IPS-11a (cell line): Measurements from ENCODE around the gene RNF38.
"Not testable (repeated sequence)": the region's sequence is repeated elsewhere in the genome, so short reads cannot be mapped to it uniquely, and the experiment has no call there.

ENCODE experiments used
- H3K4me3 ChIP-seq: one replicate; pipeline ENCODE4 v1.5.1; 2013; ENCODE audit warnings: low read depth, low read length, control low read depth

RNF38 gene

GRCh38 chr9:36399980-36400331 is at the start of gene RNF38:
RNF38 (minus strand) TSS chr9:36400269; CDS start chr9:36400108, 161 bp downstream.
- H3K4me3 ChIP-seq, result peak within 1 kb of the TSS; percentile 71

DNA sequence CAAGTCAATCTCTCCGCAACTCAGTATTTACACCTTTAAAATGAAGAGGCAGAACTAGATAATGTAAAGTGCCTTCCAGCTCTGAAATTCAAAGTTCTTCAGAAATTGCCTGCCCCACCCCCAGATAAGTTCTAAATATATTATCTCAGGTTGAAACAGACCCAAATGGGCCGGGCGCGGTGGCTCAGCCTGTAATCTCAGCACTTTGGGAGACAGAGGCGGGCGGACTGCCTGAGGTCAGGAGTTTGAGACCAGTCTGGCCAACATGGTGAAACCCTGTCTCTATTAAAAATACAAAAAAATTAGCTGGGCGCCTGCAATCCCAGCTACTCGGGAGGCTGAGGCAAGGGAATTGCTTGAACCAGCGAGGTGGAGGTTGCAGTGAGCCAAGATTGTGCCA is 48.5 kb upstream of the RNF38 start:
- not testable (repeated sequence) for H3K4me3 ChIP-seq

DNA sequence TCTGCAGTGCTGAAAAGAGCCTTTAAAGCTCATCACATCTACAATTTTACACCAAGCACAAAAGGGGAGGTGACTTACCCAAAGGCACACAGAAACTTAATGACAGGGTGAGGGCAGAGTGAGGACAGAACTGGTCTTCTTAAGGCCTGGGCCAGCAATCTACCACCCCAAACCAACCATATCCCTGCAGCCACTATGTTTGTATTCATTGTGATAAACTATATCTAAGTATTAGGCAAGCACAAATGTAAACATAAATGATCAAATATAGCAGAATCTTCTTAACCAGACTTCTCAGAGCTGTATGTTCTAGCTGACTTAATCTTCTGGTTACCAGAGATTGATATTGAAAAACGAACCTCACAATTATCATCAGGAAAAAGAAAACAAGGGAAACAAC is 47.9 kb upstream of the RNF38 start:
- H3K4me3 ChIP-seq, result no peak overlapping the region

GRCh38 chr9:36446678-36447077 is 46.6 kb upstream of the RNF38 start:
- not testable (repeated sequence) for H3K4me3 ChIP-seq

GRCh38 chr9:36445800-36446361 is 45.8 kb upstream of the RNF38 start:
- no peak overlapping the region for H3K4me3 ChIP-seq

GRCh38 chr9:36444203-36444602 is 44.1 kb upstream of the RNF38 start:
- H3K4me3 ChIP-seq, result no peak overlapping the region

DNA sequence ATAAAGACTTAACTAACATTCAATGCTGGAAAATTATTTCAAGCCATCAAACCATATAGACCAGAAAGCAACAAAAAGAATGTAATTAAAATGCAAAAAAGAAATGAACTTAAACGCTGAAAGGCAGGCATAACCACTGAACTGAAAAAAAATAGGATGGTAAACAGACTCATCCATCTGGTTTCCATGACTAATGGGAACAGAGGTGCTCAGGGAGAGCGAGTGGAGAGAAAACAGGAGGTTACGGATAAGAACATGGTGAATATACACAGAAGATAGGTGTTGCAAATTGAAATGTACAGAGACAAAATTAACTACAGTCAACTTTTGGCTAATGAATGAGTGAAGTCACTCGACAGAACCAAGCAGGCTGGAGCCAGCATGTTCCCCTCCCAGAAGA is 43.5 kb upstream of the RNF38 start:
- H3K4me3 ChIP-seq, result no peak overlapping the region

DNA sequence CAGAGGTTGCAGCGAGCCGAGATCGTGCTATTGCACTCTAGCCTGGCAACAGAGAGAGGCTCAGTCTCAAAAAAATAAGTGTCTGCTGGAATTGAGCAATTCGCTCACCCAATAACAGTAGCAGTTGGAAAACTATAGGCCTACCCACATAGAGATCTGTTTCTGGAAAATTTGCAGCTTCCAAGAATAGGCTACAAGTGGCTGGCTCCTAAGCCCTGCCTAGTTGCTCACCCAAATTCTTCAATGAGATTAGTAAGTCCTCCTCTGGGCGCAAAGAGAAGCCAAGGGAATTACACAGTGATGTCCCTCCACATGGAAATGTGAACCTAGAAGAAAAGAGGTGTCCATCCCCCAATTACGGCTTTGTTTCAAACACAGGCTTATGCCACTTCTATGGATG is 42.6 kb upstream of the RNF38 start:
- H3K4me3 ChIP-seq, result no peak overlapping the region

- H3K4me3 ChIP-seq, result no peak overlapping the region
Observed at GRCh38 chr9:36441966-36442365, 41.9 kb upstream of the RNF38 start.

DNA sequence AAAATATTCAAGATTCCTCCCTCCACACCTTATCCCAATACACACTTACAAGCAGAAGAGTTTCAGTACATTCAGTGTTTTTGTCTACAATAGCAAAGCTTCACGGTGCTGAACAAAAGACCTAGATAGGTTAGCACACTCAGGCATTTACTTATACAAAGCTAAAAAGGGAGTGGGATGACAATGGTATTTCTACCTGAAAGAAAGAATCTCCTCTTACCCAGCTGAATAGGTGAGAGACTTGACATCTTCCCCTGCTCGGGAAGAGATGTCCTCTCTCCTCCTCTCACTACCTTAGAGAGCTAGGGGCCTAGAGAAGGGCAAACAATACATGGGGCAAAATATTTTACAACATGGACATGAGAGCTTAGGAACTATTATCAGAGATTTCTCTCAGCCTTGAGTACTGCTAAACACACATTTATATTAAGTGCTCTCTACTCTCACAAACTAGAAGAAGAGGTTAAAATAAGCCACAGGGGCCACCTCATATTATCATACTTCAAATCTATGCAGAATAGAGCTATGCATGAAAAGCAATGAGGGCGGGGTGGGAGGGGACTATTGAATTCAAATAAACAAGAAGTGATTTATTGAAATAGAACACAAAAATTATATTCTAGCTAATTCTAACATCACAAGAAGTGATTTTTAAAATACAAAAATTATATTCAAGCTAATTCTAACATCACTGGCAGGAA is 38.6 kb upstream of the RNF38 start:
- H3K4me3 ChIP-seq, result no peak overlapping the region

DNA sequence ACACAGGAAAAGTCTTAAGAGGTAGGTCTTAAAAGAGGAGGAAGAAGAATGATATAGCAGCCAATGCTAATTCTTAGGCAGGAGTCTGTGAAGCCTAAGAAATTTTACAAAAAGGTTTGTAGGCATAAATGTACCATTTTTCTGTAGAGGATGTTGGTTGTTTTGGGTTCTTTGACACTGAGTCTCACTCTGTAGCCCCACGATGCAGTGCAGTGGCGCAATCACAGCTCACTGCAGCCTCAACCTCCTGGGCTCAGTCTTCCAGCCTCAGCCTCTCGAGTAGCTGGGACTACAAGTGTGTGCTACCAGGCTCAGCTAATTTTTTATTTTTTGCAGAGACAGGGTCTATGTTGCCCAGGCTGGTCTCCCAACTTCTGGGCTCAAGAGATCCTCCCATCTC is 37.7 kb upstream of the RNF38 start:
- H3K4me3 ChIP-seq, result no peak overlapping the region

GRCh38 chr9:36436909-36437308 is 36.8 kb upstream of the RNF38 start:
- H3K4me3 ChIP-seq, result no peak overlapping the region

- H3K4me3 ChIP-seq, result no peak overlapping the region
Observed at GRCh38 chr9:36433386-36433785, 33.3 kb upstream of the RNF38 start.

- no peak overlapping the region for H3K4me3 ChIP-seq
Observed at GRCh38 chr9:36431078-36431477, 31.0 kb upstream of the RNF38 start.

DNA sequence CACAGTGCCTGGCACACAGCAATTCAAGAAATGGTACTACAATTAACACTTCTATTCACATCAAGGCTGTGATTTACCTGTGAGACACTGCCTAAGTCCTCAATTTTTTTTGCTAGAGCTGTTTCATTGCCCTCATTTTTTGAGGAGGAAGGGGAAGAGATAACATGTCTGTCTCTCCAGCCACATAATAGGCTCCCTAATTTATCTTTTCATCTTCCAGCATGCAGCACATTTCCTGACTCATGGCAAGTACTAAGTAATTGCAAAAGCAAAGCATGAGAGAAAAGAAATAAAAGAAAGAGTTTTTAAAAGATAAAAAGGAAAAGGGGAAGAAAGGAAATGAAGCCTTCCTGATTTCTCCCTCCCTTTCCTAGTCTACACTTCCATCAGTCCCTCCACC is 26.9 kb upstream of the RNF38 start:
- no peak overlapping the region for H3K4me3 ChIP-seq

- no peak overlapping the region for H3K4me3 ChIP-seq
Observed at GRCh38 chr9:36426348-36426747, 26.3 kb upstream of the RNF38 start.

GRCh38 chr9:36424289-36425055 is 24.4 kb upstream of the RNF38 start:
- no peak overlapping the region for H3K4me3 ChIP-seq

DNA sequence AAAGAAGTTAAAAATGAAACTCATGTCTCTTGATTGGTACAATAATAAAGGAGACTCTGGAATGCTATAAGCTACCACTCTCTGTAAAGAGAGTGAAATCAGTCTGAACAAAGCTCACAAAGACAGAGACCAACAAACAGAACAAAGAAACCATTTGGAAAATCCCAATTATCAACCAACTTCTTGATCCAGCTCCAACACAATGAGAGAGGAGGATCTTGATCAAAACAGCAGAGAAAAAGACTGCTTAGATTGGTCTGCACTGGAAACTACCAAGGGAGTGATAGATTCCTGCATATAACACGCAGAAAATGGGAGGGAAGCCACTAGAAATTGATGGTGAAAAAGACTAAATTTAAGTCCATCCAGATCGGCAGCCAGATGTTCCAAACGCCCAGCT is 23.1 kb upstream of the RNF38 start:
- no peak overlapping the region for H3K4me3 ChIP-seq

DNA sequence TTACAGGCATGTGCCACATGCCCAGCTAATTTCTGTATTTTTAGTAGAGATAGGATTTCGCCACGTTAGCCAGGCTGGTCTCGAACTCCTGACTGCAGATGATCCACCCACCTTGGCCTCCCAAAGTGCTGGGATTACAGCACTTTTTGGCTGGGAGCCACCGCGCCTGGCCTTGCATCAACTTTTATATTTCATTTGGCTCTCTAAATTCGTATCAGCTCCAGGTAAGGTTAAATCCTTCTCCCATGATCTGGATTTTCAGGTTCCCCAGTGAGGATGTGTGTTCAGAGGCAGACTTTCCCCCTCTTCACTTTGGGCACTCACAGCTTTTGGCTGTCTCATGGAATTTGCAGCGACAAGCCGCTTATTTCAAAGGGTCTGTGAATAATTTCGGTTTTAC is 16.8 kb upstream of the RNF38 start:
- no peak overlapping the region for H3K4me3 ChIP-seq

DNA sequence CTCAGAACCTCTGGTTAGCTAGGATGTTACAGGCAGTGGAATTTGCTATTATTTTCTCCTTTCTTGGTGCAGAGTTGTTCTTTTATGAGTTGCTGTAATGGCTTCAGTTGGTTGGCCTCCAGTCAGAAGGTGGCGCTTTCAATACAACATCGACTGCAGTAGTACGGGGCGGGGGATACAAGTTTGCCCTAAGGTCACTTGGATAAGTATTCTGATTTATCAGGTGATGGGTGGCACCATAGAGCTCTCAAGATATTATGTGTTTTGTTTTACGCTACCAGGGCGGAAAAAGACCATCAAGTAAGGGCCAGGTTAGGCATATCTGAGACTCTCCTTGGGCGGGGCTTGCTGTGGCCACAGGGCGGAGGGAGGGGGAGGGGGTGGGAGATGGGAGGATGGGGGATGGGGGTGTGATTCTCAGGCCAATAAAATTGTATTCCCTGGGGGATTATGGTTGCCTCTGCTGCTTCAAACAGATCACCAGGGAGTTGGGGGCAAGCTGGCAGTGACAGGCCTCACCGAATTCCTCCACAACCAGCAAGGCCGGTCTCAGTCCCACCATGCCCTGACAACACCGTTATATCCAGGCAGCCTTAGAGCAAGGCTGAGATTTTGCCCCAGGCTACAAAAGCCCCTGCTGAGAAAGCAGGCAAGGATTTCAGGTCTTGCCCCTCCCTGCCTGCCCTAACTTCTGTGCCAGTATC is 15.9 kb upstream of the RNF38 start:
- H3K4me3 ChIP-seq, result no peak overlapping the region

DNA sequence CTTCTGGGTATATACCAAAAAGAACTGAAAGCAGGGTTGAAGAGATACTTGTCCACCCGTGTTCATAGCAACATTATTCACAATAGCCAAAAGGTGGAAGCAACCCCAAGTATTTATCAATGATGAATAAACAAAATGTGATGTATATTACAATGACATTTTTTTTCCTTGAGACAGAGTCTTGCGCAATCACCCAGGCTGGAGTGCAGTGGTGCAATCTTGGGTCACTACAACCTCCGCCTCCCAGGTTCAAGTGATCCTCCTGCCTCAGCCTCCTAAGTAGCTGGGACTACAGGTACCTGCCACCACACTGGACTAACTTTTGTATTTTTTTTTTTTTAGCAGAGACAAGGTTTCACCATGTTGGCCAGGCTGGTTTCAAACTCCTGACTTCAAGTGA is 11.3 kb upstream of the RNF38 start:
- not testable (repeated sequence) for H3K4me3 ChIP-seq

- not testable (repeated sequence) for H3K4me3 ChIP-seq
Observed at GRCh38 chr9:36409076-36409475, 9.0 kb upstream of the RNF38 start.
